ENCODE measurements around the gene PRSS12.

Gene PRSS12

DNA sequence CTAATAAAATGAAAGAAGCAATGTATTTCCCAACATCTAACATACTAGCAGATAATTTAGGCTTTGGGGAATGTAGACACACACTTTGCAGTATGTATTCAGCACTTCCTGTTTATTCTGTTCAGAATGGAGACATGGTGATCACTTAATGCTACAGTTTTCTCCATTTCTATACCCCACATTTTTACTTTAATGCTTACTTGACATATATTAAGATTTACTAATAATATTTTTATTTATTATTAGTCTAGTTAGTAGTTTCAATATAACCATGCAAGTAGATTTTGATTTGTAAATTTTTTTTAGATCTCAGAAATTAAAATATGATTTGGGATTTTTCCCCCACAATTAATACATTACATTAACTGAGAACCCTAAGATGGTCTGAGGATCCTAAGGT lies 98.4 kb downstream of the PRSS12 start:
- Histone ChIP-seq H3K4me3 (ENCODE audit: low read depth, low read length, poor library complexity, severe bottlenecking) (no peak overlapping the region), H3K36me3 (ENCODE audit: insufficient read depth, low read length) (no peaks in the 10 kb centered on the region), H3K9me2 (ENCODE audit: low read depth, low read length) (no peaks in the 10 kb centered on the region), H2AFZ (ENCODE audit: low read length) (no peak overlapping the region), H3K9me3 (ENCODE audit: low read length) (no peaks in the 10 kb centered on the region), H3K79me2 (ENCODE audit: insufficient read depth, low read length) (no peaks in the 10 kb centered on the region), H3K4me1 (ENCODE audit: insufficient read depth, low read length, severe bottlenecking) (no peaks in the 10 kb centered on the region), H3K4me2 (ENCODE audit: low read length) (no peak overlapping the region), H3F3A (ENCODE audit: insufficient read depth, low read length) (no peaks in the 10 kb centered on the region), H3K27me3 (ENCODE audit: insufficient read depth, low read length) (no peaks in the 10 kb centered on the region), H4K20me1 (ENCODE audit: insufficient read depth, low read length) (no peaks in the 10 kb centered on the region), H3K9ac (ENCODE audit: low read length) (no peak overlapping the region), H3K27ac (ENCODE audit: low read depth, low read length, poor library complexity, severe bottlenecking) (no peak overlapping the region)
- no peak for TF ChIP-seq CTCF (IDR thresholded peaks at IDR 0.05; ENCODE audit: low read length)
- TF ChIP-seq EZH2 (IDR thresholded peaks at IDR 0.05; ENCODE audit: borderline replicate concordance, low read length) = no peak

GRCh38 chr4:118249890-118250289 lies 102.9 kb downstream of the PRSS12 start:
- Histone ChIP-seq H3K36me3 (ENCODE audit: insufficient read depth, low read length) (no peaks in the 10 kb centered on the region), H3K4me3 (ENCODE audit: low read depth, low read length, poor library complexity, severe bottlenecking) (no peak overlapping the region), H3K9me3 (ENCODE audit: low read length) (no peaks in the 10 kb centered on the region), H3K27me3 (ENCODE audit: insufficient read depth, low read length) (no peaks in the 10 kb centered on the region), H3K4me2 (ENCODE audit: low read length) (no peak overlapping the region), H3K4me1 (ENCODE audit: insufficient read depth, low read length, severe bottlenecking) (no peaks in the 10 kb centered on the region), H4K20me1 (ENCODE audit: insufficient read depth, low read length) (no peaks in the 10 kb centered on the region), H3F3A (ENCODE audit: insufficient read depth, low read length) (no peaks in the 10 kb centered on the region), H3K27ac (ENCODE audit: low read depth, low read length, poor library complexity, severe bottlenecking) (no peak overlapping the region), H3K9ac (ENCODE audit: low read length) (no peak overlapping the region), H3K9me2 (ENCODE audit: low read depth, low read length) (no peaks in the 10 kb centered on the region), H3K79me2 (ENCODE audit: insufficient read depth, low read length) (no peaks in the 10 kb centered on the region), H2AFZ (ENCODE audit: low read length) (no peak overlapping the region)
- no peak for TF ChIP-seq CTCF (IDR thresholded peaks at IDR 0.05; ENCODE audit: low read length)
- TF ChIP-seq EZH2 (IDR thresholded peaks at IDR 0.05; ENCODE audit: borderline replicate concordance, low read length) = no peak

DNA sequence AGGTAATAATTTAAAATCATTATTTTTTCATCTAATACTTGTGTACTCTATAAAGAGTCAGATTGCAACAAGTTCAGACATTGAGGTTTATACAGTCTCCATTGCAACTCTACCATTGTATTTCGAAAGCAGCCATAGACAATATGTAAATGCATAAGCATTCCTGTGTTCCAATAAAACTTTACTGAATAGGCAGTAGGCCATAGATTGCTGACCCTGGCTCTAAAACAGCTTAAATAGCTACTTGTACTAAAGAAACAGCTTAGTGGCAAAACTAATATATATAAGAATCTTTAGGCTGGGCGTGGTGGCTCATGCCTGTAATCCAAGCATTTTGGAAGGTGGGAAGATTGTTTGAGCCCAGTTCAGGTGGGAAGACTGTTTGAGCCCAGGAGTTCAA lies 115.3 kb downstream of the PRSS12 start:
- Histone ChIP-seq H3F3A (ENCODE audit: insufficient read depth, low read length) (no peaks in the 10 kb centered on the region), H2AFZ (ENCODE audit: low read length) (no peak overlapping the region), H4K20me1 (ENCODE audit: insufficient read depth, low read length) (no peaks in the 10 kb centered on the region), H3K27me3 (ENCODE audit: insufficient read depth, low read length) (no peaks in the 10 kb centered on the region), H3K36me3 (ENCODE audit: insufficient read depth, low read length) (no peaks in the 10 kb centered on the region), H3K27ac (ENCODE audit: low read depth, low read length, poor library complexity, severe bottlenecking) (no peak overlapping the region), H3K9me3 (ENCODE audit: low read length) (no peaks in the 10 kb centered on the region), H3K79me2 (ENCODE audit: insufficient read depth, low read length) (no peaks in the 10 kb centered on the region), H3K4me1 (ENCODE audit: insufficient read depth, low read length, severe bottlenecking) (no peaks in the 10 kb centered on the region), H3K9me2 (ENCODE audit: low read depth, low read length) (no peaks in the 10 kb centered on the region), H3K4me3 (ENCODE audit: low read depth, low read length, poor library complexity, severe bottlenecking) (no peak overlapping the region), H3K9ac (ENCODE audit: low read length) (no peak overlapping the region), H3K4me2 (ENCODE audit: low read length) (no peak overlapping the region)
- TF ChIP-seq EZH2 (IDR thresholded peaks at IDR 0.05; ENCODE audit: borderline replicate concordance, low read length) (no peak), CTCF (IDR thresholded peaks at IDR 0.05; ENCODE audit: low read length) (no peak)

Measured in OCI-LY1 (cell line).